ENCODE results near the gene GALNT15.

The GALNT15 gene

DNA sequence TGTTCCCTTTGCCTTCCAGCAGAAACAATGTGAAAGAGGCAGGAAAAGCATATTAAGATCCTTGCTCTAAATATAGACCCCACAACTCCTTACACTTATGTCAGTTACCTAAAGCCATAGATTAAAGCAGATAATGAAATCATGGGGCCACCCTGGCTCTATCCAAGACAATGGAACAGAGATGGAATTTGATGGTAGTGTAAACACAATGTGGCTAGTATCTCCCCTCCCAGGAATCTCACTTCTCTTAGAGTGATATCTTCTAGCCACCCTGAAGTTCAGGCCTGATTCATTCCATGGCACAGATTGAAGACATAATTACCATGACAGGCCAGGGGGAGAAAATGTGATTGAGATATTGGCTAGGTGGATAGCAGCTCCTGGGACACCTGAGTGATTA lies 32.6 kb downstream of the GALNT15 start:
- Mint-ChIP-seq H3K9me3 (no peaks in the 10 kb centered on the region), H3K4me3 (no peak overlapping the region), H3K36me3 (ENCODE audit: low read depth) (no peaks in the 10 kb centered on the region), H3K27ac (no peak overlapping the region), H3K4me1 (no peaks in the 10 kb centered on the region), H3K27me3 (ENCODE audit: low read depth) (peaks cover 8% of the 10 kb centered on the region)
- TF ChIP-seq, protein P1, sequence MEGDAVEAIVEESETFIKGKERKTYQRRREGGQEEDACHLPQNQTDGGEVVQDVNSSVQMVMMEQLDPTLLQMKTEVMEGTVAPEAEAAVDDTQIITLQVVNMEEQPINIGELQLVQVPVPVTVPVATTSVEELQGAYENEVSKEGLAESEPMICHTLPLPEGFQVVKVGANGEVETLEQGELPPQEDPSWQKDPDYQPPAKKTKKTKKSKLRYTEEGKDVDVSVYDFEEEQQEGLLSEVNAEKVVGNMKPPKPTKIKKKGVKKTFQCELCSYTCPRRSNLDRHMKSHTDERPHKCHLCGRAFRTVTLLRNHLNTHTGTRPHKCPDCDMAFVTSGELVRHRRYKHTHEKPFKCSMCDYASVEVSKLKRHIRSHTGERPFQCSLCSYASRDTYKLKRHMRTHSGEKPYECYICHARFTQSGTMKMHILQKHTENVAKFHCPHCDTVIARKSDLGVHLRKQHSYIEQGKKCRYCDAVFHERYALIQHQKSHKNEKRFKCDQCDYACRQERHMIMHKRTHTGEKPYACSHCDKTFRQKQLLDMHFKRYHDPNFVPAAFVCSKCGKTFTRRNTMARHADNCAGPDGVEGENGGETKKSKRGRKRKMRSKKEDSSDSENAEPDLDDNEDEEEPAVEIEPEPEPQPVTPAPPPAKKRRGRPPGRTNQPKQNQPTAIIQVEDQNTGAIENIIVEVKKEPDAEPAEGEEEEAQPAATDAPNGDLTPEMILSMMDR (IDR thresholded peaks at IDR 0.05; ENCODE audit: unreplicated experiment in 3 of 3) = no peak

DNA sequence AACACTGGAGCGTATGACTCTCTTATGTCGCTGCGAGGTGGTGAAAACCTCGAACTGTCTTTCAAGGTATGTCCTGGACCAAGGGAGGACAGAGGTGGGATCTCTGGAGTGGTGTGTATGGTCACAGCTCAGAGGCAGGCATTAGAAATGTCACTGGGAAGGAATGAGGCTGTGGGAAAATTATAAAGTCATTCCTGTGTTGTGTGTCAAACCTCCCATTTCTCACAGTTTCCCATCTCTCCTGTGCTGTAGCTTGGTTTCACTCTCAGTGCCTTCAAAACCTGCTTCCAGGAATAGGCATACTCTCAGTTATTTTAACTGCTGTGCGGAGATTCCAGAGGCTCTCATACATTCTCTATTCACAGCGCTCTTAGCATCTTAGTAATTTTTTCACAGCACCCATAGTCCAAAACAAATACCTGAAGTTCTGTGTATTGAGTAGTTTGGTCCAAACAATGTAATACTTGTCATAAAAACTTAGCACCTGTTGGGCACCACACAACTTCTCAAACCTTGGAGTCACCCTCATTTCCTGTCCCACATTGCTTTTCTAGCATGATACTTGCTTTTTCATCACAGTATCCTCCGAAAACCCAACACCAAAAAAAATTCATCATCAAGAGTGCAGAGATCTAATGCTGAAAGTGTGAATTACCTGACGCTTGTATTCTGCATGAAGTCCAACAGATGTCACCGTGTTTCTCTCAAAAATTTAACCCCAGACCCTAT lies 36.9 kb downstream of the GALNT15 start:
- Mint-ChIP-seq H3K27ac (no peak overlapping the region), H3K27me3 (ENCODE audit: low read depth) (peaks cover 8% of the 10 kb centered on the region), H3K36me3 (ENCODE audit: low read depth) (no peaks in the 10 kb centered on the region), H3K4me3 (no peak overlapping the region), H3K4me1 (no peaks in the 10 kb centered on the region), H3K9me3 (no peaks in the 10 kb centered on the region)
- TF ChIP-seq, protein P1 (IDR thresholded peaks at IDR 0.05; ENCODE audit: unreplicated experiment in 3 of 3) = no peak

DNA sequence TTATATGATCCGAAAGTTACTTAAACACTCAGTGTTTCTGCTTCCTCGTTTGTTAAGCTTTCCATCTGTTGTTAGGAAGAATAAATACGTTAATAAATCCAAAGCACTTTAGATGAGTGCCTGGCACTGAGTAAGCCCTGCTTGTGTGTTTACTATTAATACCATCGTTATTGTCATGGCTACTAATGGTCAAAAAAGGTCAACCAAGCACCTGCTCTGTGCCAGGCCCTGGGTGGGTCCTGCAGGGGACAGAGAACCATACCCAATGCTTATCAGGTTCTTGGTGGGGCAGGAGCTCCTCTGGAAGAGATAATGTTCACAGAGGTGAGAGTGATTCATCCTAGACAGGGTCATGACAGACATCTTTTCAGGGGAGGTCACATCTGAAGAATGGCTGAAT lies 39.9 kb downstream of the GALNT15 start:
- no peaks in the 10 kb centered on the region for H3K4me1 Mint-ChIP-seq
- TF ChIP-seq, protein P1 (IDR thresholded peaks at IDR 0.05; ENCODE audit: unreplicated experiment in 3 of 3) = no peak
- no peaks in the 10 kb centered on the region for H3K36me3 Mint-ChIP-seq (ENCODE audit: low read depth)
- H3K9me3 Mint-ChIP-seq = no peaks in the 10 kb centered on the region
- no peak overlapping the region for H3K4me3 Mint-ChIP-seq
- peaks cover 8% of the 10 kb centered on the region for H3K27me3 Mint-ChIP-seq (ENCODE audit: low read depth)
- no peak overlapping the region for H3K27ac Mint-ChIP-seq

GRCh38 chr3:16216373-16216935 lies 42.0 kb downstream of the GALNT15 start:
- H3K9me3 Mint-ChIP-seq = no peaks in the 10 kb centered on the region

GRCh38 chr3:16219777-16220176 lies 45.3 kb downstream of the GALNT15 start:
- H3K4me1 Mint-ChIP-seq = no peaks in the 10 kb centered on the region
- H3K4me3 Mint-ChIP-seq = no peak overlapping the region
- peaks cover 4% of the 10 kb centered on the region for H3K9me3 Mint-ChIP-seq
- H3K36me3 Mint-ChIP-seq (ENCODE audit: low read depth) = no peaks in the 10 kb centered on the region
- TF ChIP-seq, protein P1 (IDR thresholded peaks at IDR 0.05; ENCODE audit: unreplicated experiment in 3 of 3) = no peak
- no peak overlapping the region for H3K27ac Mint-ChIP-seq
- peaks cover 12% of the 10 kb centered on the region for H3K27me3 Mint-ChIP-seq (ENCODE audit: low read depth)

More at GRCh38 chr3:16216373-16216935, 42.0 kb downstream of the GALNT15 start:
- Mint-ChIP-seq H3K27me3 (ENCODE audit: low read depth) (peaks cover 8% of the 10 kb centered on the region), H3K4me1 (no peaks in the 10 kb centered on the region), H3K27ac (no peak overlapping the region), H3K4me3 (no peak overlapping the region), H3K36me3 (ENCODE audit: low read depth) (no peaks in the 10 kb centered on the region)
- TF ChIP-seq, protein P1 (IDR thresholded peaks at IDR 0.05; ENCODE audit: unreplicated experiment in 3 of 3) = no peak

GRCh38 chr3:16221990-16222389 lies 47.5 kb downstream of the GALNT15 start:
- TF ChIP-seq, protein P1 (IDR thresholded peaks at IDR 0.05; ENCODE audit: unreplicated experiment in 3 of 3) = no peak
- Mint-ChIP-seq H3K9me3 (peaks cover 4% of the 10 kb centered on the region), H3K27me3 (ENCODE audit: low read depth) (peaks cover 8% of the 10 kb centered on the region), H3K36me3 (ENCODE audit: low read depth) (no peaks in the 10 kb centered on the region), H3K4me1 (no peaks in the 10 kb centered on the region), H3K4me3 (no peak overlapping the region), H3K27ac (no peak overlapping the region)

Data from nephron (organoid).